DOHH2 (cell line): ENCODE measurements around the gene MRPS23.

Source experiments
- H3F3A ChIP-seq: fragments of 200-600 bp; sonication (generic), shearing (Covaris generic); 2 replicates; pipeline ENCODE4 v1.6.0; 2016; ENCODE audit warnings: antibody characterized with exemption, mild to moderate bottlenecking; ENCODE audit not compliant: control insufficient read depth, insufficient read depth
- H3K27ac ChIP-seq: fragments of 200-600 bp; sonication (generic); 2 replicates; pipeline ENCODE4 v1.5.1; 2014; ENCODE audit warnings: low read depth, mild to moderate bottlenecking, low read length, moderate library complexity
- H3K27me3 ChIP-seq: fragments of 200-600 bp; sonication (generic); 2 replicates; pipeline ENCODE4 v1.6.1; 2014; ENCODE audit warnings: mild to moderate bottlenecking, low read length, mixed read lengths; ENCODE audit not compliant: control insufficient read depth
- H3K36me3 ChIP-seq: fragments of 200-600 bp; sonication (generic); 2 replicates; pipeline ENCODE4 v1.6.1; 2014; ENCODE audit warnings: mild to moderate bottlenecking, low read length, moderate library complexity, mixed read lengths; ENCODE audit not compliant: control insufficient read depth
- H3K4me1 ChIP-seq: fragments of 200-600 bp; sonication (generic); 2 replicates; pipeline ENCODE4 v1.6.1; 2014; ENCODE audit warnings: mild to moderate bottlenecking, low read length, mixed read lengths; ENCODE audit not compliant: control insufficient read depth
- H3K4me2 ChIP-seq: fragments of 200-600 bp; sonication (generic); 2 replicates; pipeline ENCODE4 v1.6.0; 2014; ENCODE audit warnings: mild to moderate bottlenecking, low read length, moderate library complexity
- H3K4me3 ChIP-seq: fragments of 200-600 bp; sonication (generic); 2 replicates; pipeline ENCODE4 v1.5.1; 2014; ENCODE audit warnings: mild to moderate bottlenecking, low read length, mixed read lengths
- H3K79me2 ChIP-seq: fragments of 200-600 bp; sonication (generic); 2 replicates; pipeline ENCODE4 v1.6.1; 2014; ENCODE audit warnings: mild to moderate bottlenecking, low read length, mixed read lengths; ENCODE audit not compliant: control insufficient read depth
- H3K9me2 ChIP-seq: fragments of 200-600 bp; sonication (generic); replicated peaks from 2 replicates; pipeline ENCODE4 v1.6.1; 2014; ENCODE audit warnings: mild to moderate bottlenecking, low read length, mixed read lengths; ENCODE audit not compliant: control insufficient read depth
- H3K9me3 ChIP-seq: fragments of 200-600 bp; sonication (generic); 2 replicates; pipeline ENCODE4 v1.6.1; 2014; ENCODE audit warnings: antibody characterized with exemption, low read length, mixed read lengths; ENCODE audit not compliant: control insufficient read depth, insufficient read depth
- H4K20me1 ChIP-seq: fragments of 200-600 bp; sonication (generic); 2 replicates; pipeline ENCODE4 v1.6.0; 2014; ENCODE audit warnings: low read depth, mild to moderate bottlenecking, antibody characterized with exemption, low read length, moderate library complexity; ENCODE audit not compliant: control insufficient read depth, insufficient read depth
- CTCF ChIP-seq: fragments of 200-600 bp; sonication (generic); IDR thresholded peaks from one replicate; pipeline ENCODE4 v1.5.1; 2014; ENCODE audit warnings: antibody characterized with exemption, mild to moderate bottlenecking, low read depth, low read length; ENCODE audit not compliant: poor library complexity, severe bottlenecking
- EZH2phosphoT487 ChIP-seq: fragments of 200-600 bp; sonication (generic); IDR thresholded peaks from 2 replicates; pipeline ENCODE4 v1.6.1; 2017; ENCODE audit warnings: borderline replicate concordance, mild to moderate bottlenecking, antibody characterized with exemption, low read length, moderate library complexity, mixed read lengths

MRPS23 gene

GRCh38 chr17:57868910-57869616 lies 19.2 kb upstream of the MRPS23 start:
- Histone ChIP-seq H3K4me2 (peak overlapping the region; percentile 26), H4K20me1 (no peaks in the 10 kb centered on the region), H3K9me3 (no peaks in the 10 kb centered on the region), H3K4me3 (no peak overlapping the region), H3K9me2 (no peaks in the 10 kb centered on the region), H3F3A (no peaks in the 10 kb centered on the region), H3K27ac (no peak overlapping the region), H3K4me1 (peaks cover 29% of the 10 kb centered on the region), H3K36me3 (no peaks in the 10 kb centered on the region), H3K79me2 (no peaks in the 10 kb centered on the region), H3K27me3 (peaks cover 27% of the 10 kb centered on the region)
- TF ChIP-seq CTCF (no peak), EZH2phosphoT487 (no peak)

- Histone ChIP-seq H3K36me3 (no peaks in the 10 kb centered on the region), H3K27me3 (peaks cover 21% of the 10 kb centered on the region), H3K79me2 (no peaks in the 10 kb centered on the region), H3K4me1 (peaks cover 26% of the 10 kb centered on the region), H3K4me3 (no peak overlapping the region), H3K4me2 (peak overlapping the region; percentile 26), H3K9me3 (no peaks in the 10 kb centered on the region), H3K27ac (no peak overlapping the region), H4K20me1 (no peaks in the 10 kb centered on the region), H3K9me2 (no peaks in the 10 kb centered on the region), H3F3A (no peaks in the 10 kb centered on the region)
- TF ChIP-seq EZH2phosphoT487 (no peak), CTCF (peak; percentile 49)
Observed at GRCh38 chr17:57868007-57868909, 18.4 kb upstream of the MRPS23 start.

- Histone ChIP-seq H3K27ac (no peak overlapping the region), H3K4me3 (no peak overlapping the region), H3F3A (no peaks in the 10 kb centered on the region), H3K4me2 (no peak overlapping the region), H3K9me3 (no peaks in the 10 kb centered on the region), H3K9me2 (no peaks in the 10 kb centered on the region), H3K36me3 (no peaks in the 10 kb centered on the region), H4K20me1 (no peaks in the 10 kb centered on the region), H3K27me3 (peaks cover 21% of the 10 kb centered on the region), H3K4me1 (peaks cover 19% of the 10 kb centered on the region), H3K79me2 (no peaks in the 10 kb centered on the region)
- TF ChIP-seq CTCF (no peak), EZH2phosphoT487 (no peak)
Observed at GRCh38 chr17:57867126-57867525, 17.3 kb upstream of the MRPS23 start.
